ENCODE results near the gene PIK3CA.

Gene PIK3CA

DNA sequence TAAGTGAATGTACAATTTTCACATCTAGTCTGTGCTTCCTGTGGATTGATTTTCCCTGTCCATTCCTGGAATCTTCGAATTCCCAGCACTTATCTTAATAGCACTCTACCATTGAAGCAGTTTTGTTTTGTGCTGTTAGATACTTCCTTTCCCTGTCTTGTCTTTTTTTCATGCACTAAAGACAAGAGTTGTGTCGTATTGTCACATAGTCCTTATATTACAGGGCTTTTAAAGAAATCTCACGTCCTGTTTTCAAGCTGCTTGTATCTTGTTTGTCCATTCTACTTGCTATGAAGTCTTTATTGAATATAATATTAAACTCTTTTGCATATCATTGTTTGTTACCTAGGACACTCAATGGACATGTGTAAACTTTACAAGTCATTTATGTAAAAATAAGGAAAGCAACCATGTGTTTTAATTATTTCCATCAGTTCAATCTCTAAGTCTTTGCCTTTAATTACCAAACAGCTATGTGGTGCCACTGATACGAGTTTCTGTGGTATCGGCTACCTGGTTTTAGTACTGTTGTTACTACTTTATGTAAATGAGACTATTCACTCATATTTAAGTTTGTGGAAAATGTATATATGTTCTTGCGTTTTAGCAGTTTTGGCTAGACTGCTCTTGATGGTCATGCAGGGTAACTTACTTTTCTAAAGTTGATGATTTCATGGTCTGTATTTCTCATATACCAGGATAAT is 10.3 kb downstream of the PIK3CA start:
- DNase-seq: no peak

DNA sequence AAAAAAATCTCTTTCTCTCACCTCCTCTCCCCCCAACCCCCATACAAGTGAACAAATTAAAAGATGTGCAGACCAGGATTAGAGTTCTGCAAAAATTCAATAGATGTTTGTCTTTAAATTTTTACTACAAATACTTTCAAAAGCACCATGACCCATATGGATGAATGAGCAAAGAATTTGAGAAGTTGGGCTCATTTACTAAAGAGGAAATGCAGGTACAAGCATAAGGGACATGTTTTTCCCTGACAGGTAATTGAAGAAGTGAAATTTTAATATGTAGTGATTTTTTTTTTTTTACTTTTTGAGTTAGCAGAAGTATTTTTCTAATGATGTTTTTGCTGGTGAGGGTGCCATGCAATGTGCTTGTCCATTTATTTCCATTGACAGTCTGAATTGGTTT is 15.3 kb downstream of the PIK3CA start:
- no peak for DNase-seq

DNA sequence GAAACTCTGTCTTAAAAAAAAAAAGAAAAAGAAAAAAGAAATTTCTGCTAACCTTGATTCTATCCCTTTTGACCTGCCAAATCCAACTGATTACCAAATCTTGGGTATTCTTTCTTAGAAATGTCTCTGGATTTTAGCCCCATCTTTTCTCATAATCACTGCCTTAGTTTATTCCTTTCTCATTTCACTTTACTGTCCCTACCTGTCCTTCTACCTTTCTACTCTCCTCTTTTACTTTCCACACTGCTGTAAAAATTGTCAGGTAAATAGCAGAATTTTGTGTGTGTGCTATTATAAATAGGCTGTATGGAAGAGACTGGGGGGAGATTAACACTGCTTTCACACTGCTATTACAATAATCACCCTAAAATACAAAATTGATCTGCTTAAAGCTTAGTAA is 16.7 kb downstream of the PIK3CA start:
- no peak for DNase-seq

DNA sequence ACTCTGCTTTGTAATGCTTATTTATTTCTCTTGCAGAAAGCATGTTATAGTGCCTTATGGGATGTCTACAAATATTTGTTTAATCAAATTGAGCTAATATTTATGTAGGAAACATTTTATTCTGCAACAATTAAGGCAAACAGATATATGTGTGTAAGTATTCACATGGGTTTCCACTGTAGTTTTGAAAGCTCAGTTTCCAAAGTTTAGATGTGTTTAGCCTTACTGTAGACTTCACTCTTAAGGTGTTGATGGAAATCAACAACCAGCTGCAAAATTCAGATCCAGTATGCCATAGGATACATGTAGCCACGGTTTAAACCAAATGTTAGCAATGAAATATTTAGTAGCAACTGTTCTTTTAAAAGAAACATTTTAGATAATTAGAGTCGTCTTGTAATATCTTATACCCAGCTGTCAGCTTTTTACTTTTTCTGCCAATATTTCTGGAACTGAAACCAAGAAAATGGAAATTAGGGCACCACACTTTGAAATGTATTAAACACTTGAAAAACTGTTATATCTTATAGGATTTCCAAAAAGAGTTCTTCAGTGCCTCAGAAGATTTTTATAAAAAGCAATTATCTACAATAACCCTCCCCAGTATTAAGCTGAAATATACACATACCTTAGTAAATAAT is 18.5 kb downstream of the PIK3CA start:
- no peak for DNase-seq

DNA sequence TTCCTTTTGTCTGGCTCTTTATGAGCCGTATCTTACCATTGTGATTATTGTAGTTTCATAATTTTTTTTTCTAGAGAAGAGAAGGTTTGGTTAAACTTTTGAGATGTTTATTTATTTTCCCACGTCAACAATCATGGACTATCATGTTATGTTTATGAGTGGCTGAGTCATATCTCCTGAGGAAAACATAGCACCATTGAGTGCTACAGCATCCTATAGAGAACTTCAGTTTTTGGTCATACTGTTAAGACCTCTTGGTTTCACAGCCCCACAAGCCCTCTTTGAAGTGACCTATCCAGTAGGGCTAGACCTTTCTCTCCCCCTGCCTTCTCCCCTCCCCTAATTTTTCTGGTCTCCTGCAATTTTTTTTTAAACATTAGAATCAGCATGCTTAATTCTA is 20.8 kb downstream of the PIK3CA start:
- no peak for DNase-seq

DNA sequence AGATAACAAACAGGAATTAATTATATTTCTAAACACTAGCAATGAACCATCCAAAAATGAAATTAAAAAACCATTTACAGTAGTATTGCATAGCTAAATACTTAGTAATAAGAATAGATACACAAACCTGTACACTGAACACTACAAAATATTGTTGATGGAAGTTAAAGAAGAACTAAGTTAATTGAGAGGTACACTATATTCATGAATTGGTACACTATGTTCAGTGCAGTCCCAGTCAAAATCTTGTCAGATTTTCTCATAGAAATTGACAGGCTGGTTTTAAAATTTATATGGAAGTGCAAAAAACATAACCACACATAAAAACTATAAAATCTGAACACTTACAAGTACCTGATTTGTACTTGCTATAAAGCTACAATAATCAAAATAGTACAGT is 24.4 kb downstream of the PIK3CA start:
- DNase-seq: no peak

DNA sequence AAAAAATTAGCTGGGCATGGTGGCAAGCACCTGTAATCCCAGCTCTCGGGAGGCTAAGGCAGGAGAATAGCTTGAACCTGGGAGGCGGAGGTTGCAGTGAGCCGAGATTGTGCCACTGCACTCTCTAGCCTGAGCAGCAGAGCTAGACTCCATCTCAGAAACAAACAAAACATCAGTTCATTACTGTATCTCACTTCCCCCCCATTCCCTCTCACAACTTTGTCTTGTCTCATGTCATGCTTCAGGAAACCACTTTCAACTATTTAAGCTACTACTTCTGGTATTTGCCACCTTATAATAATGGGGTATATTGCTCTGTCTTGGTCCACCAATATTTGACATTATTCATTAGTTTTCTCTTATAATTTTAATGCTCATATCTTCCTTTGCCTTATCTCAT is 26.2 kb downstream of the PIK3CA start:
- DNase-seq: no peak

DNA sequence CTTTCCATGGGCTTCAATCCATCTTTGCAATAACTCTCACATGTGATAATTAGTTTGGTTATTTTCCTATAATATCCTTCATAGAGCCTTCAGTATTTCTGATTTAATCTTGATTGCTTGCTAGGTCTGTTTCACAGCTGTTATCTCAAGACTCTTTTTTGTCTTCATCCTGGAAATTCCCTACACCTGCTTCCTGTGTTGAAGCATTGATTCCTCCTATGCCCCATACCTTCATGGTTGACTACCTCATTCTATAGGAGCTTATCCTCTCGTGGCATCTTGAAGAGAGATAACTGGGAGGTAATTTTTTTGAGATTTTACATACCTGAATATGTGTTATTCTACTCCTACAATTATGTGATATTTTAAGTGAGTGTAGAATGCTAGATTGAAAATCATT is 26.7 kb downstream of the PIK3CA start:
- DNase-seq: no peak

DNA sequence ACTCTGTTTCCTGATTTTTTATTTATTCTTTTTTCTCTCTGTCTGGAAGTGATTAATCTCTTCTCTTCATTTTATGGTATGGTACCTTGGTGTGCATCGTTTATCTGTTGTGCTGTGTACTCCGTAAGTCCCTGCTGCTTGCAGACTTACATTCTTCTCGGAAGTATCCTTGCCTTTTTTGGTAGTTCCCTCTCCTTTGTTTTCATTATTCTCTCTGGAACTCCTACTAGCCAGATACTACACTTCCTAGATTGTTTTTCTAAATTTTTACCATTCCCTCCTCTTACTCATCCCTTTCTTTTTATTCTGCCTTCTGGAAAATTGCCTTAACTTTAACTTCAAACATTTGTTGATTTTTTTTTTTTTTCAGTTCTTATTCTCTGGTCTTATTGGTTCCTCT is 27.2 kb downstream of the PIK3CA start:
- no peak for DNase-seq

DNA sequence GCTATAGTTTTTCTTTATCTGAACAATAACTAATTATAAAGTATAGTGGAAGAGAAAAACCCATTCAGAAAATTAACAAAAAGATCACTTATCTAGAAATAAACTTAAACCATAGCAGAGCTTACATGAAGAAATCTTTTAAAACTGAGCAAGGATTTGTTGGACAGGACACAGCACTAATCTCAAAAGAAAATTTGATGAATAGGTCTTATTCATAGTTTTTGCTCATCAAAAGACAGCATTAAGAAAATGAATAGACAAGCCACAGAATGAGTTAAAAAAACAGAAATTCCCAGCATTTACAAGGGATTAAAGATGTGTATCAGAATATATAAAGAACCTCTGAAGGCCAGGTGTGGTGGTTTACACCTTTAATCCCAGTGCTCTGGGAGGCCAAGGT is 29.5 kb downstream of the PIK3CA start:
- DNase-seq: no peak

DNA sequence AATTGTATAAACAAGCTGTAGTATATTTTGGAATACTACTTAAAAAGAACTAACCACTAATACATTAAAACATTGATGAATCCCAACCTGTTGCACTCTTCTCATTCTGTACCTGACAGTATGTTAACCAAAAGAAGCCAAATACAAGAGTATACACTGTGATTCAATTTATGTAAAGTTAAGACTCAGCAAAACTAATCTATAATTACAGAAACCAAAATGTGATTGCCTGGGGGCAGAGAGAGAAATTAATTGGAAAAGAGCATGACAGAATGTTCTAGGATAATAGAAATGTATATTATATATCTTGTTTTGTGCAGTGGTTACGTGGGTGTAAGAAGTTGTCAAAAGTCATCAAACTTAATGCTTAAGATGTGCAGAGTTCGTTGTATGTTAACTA is 31.1 kb downstream of the PIK3CA start:
- no peak for DNase-seq

DNA sequence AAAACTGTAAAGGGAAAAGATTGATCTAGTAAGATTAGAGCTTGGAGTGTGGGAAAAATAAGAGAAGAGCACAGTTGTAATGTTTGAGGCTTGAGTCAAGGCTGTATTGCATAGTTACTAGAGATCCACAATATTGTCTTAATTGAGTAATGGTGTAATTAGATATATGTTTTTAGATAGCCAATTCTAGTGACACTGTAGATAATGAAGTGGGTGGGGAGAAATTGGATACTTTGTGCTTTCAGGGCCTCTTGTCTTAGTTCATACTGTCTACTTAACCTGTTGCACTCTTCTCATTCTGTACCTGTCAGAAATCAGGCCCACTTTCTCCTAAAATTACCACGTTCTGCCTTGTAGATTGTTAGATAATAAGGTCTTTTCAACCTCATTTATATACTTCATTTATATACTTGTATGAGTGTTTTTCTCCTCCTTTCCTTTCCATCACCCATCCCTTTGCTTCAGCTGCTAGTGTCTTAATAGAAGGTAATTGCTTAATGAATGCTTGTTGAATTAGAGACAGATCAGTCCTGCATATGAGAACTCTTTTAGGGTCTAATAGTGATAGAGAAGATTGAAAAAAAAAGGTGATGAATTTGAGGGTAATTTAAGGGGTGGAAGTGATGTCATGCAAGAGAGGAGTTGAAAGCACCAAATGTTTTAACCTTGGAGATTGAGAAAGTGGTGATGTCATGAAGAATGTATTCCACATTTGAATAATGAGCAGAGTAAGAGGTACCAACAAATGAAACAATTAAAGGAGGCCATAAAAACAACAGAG is 32.0 kb downstream of the PIK3CA start:
- peak; percentile 15 to 39 for DNase-seq

DNA sequence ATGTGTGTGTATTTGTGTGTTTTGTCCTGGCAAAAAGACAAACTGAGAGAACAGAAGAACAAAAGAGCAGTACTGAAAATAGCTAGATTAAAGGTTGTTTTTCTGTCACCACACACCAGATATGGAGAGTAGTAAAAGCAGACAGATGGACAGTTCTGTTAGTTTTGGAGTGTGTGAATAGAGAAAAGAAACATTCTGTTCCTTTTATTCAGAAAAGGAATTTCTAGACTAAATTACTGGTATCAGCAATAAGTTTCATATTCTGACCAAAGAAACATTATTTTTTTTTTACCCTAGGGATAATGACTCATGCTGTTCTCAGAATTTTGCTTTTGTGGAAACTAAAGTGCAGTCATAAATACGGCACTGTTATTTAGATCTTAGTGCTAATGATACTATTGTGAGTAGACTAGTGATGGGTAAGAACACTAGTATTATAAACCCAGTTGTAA is 32.9 kb downstream of the PIK3CA start:
- DNase-seq: no peak

DNA sequence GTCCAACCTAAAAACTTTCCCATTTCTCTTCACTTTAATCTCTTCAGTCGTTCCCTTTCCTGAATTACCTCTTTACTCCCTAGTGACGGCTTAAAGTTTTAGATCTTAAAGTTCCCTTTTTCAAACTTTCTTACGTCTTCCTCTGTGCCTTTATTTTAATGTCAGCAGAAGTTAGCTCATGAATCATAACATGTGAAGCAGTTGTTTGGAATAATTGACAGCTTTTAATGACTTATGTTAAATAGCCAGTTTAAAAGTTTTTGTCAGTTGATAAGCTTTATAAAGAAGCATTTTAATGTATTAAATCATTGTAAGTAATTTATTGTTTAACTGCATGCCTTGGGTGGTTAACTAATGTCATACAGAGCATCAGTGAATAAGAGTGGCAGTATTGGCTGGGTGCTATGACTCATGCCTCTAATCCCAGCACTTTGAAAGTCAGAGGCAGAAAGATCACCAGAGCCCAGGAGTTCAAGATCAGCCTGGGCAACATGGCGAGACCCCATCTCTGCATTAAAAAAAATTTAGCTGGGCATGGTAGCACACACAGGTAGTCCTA is 33.9 kb downstream of the PIK3CA start:
- DNase-seq: no peak

DNA sequence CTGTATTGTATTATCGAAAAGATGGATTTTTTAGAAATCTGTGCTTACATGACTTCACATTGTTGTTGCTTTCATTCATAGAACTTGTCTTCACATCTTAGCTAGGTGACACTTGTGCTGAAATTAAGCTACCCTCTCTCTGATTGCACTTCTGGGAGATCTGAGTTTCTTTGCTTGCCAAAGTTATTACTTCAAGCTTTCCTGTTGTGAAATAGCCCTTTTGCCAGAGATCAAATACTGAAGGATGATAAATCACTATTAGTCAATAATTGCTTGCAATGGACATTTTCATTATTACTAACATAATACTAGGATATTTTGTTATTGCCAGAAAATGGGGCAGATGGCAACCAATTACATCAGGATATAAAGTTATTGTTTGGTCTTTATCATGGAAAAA is 34.7 kb downstream of the PIK3CA start:
- no peak for DNase-seq

DNA sequence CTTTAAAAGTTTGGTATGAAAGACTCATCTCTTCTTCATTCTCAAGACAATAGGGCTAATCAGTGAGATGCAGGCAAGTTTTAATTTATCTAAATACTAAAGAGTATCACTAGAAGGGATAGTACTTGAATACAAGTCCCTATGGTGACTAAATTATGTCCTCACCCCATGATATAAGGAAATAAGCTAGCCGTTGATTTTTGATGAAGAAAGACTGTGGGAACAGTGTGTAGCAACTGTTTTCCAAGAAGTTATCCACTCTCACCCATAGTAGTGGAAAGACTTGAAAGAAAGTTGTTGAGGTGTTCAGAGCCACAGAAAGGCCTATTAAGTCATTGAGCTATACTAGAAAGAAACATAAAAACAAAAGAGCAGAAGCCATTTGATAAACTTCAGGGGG is 36.7 kb downstream of the PIK3CA start:
- DNase-seq: no peak

DNA sequence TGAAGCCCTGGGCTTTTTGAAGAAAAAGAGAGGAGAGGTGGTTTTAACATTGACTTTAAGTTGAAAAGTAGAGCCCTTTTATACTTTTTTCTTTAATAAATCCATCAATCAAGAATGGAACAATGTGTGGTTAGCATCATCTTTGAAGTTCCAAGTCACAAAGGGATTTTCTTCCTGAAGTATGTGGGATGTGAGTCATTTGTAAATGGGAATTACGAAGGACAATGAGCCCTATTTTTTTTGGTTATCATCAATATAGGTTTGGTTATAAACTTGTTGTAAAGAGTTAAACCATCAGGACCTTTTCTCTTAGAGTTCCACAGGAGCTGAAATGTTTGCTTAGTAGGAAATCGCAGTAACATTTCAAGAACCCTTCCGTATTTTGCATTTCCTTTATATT is 38.3 kb downstream of the PIK3CA start:
- no peak for DNase-seq

DNA sequence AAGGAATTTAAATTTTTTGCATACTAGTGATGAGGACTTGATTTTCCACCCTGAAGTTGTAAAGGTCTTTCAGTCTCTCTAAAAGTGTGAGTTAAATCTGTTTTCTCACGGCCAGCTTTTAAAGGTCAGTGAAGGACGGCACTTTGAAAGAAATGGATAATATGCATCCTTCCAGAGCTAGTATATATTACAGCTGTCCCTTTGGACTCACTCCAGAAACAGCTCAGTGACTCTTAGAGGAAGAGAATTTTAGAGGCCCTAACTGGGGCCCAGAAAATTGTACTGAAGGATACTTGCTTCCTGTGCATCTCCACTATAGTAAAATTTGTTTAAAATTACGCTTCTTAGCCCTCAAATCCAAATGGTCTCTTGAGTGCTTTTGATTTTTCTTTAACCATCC is 41.6 kb downstream of the PIK3CA start:
- no peak for DNase-seq

DNA sequence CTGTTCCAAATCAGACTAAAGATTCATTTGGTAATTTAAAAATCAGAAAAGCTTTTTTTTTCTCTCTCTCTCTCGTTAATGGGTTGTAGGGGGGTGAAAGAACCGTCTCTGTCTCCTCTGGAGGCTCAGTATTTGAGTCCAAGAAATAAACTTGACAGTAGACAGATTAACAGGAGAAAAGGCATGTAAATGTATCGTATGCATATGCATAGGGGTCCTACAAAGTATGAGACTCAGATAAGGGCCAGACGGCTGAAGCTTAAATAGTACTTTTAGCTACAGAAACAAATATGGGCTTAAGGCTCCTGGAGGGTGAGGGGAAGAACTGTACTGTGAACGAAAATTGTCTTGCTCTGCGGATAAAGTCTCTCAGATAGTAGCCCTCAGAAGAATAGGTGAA is 42.4 kb downstream of the PIK3CA start:
- no peak for DNase-seq

DNA sequence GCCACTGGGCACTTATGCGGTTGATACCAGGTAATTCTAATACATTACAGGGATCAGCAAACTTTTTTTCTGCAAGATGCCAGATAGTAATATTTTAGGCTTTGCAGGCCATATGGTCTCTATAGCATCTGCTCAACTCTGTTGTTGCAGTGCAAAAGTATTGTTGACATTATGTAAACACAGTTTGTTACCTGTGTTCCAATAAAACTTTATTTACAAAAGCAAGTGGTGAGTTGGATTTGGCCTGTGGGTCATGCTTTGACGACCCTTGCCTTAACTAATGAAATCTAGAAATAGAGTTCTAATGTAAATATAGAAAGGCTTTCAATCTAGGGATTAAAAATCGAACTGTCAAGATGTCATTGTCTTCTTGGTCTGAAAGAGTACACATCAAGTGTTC is 44.4 kb downstream of the PIK3CA start:
- DNase-seq: no peak

DNA sequence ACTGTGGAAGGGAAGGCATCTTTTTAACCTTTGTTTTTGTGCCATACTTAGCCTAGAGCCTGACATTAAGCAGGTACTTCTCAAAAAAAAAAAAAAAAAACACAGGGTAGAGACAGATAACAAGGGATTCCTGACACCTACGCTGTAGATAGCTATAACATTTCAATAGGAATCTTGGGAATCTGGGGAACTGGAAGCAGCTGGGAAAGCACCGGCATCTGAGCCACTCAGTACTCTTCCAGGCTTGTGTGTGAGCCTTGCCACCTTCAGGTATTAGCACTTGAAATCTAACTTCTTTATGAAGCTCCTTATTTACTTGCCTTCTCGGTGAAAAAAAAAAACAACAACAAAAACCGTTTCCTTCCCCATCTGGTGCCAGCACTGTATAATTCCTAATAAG is 46.8 kb downstream of the PIK3CA start:
- DNase-seq: no peak

DNA sequence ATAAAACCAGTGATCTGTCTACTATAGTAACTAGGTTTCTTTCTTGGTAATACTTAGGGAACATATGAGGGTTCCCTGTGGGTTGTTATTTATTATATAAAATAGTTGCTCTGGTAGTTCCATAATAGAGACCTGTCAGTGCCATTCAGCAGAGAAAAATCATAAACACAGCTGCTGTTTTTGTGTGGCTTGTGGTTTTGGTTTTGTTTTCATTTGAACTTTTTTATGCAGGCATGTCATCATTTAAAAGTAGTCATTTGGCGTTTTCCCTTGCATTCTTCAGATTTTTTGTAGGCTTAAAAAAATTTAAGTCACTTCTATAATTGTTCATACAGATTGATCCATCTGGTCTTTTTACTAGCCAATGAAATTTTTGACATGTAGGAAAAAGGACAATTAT is 47.9 kb downstream of the PIK3CA start:
- peak; percentile 49 to 61 for DNase-seq

DNA sequence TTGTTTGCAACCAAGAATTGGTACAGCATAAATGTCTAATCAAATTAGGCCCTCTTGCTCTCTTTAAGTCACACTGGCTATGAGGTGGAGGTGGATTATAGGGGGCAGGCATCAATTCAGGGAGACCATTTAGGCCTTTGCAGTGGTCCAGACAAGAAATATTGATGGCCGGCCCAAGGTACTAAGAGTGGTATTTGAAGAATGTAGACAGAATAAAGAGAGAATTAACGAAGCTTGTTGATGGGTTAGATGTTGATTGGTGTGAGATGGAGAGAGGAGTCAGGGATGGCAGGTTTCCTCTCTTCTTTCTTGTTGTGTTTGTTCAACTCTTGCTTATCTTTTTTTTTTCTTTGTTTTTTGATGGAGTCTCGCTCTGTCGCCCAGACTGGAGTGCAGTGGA is 48.5 kb downstream of the PIK3CA start:
- DNase-seq: no peak

DNA sequence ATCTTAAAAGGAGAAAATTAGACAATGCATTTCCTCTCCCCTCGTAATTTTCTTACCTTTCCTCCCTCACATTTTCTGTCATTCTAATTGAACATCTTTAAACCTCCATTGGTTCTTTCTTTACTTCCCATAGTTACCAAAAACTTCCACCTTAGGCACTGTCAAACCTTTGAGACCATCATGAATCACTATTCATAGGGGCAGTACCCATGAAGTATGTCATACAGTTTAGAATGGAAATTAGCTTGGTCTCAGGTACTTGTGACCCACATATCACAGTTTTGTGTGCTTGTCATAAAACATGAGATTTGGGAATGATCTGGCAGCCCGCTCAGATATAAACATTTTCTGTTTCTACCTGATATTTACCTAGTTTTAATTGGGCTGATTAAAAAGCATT is 52.6 kb downstream of the PIK3CA start:
- no peak for DNase-seq

Data from NCI-H1930 (cell line).